Natural killer cell (primary cell): Measurements from ENCODE around the gene FSHB. TPM values are rescaled to one million over a fixed set of nuclear protein-coding genes. Genes with fewer than 3 reads are reported as not detected.

Source experiments
- ATAC-seq, 3 donors: fragments of 150-1000 bp in 2 of 3; fragments of 200-7000 bp in 1 of 3; cut with Tn5 transposase; 1 replicate in 1 of 3; 2 replicates in 2 of 3; pipeline ENCODE4 v1.10.0; 2021; ENCODE audit warnings: mild to moderate bottlenecking in 2 of 3, moderate library complexity in 2 of 3
- DNase-seq, 2 donors: peaks; one replicate each; pipeline versions ENCODE4 v3.0.0 to v3.0.0-alpha.2; 2013 to 2021; ENCODE audit warnings: mixed read lengths in 1 of 2
- H3K27ac ChIP-seq: one replicate; pipeline ENCODE4 v1.5.1; 2013; ENCODE audit warnings: mild to moderate bottlenecking, low read length
- H3K27me3 ChIP-seq: one replicate; pipeline ENCODE4 v1.6.1; 2013; ENCODE audit warnings: low read length; ENCODE audit not compliant: control insufficient read depth, insufficient read depth
- H3K36me3 ChIP-seq: one replicate; pipeline ENCODE4 v1.6.1; 2013; ENCODE audit warnings: low read length; ENCODE audit not compliant: control insufficient read depth, insufficient read depth
- H3K4me1 ChIP-seq: one replicate; pipeline ENCODE4 v1.6.1; 2013; ENCODE audit warnings: low read length; ENCODE audit not compliant: control insufficient read depth, insufficient read depth
- H3K4me3 ChIP-seq: one replicate; pipeline ENCODE4 v1.5.1; 2013; ENCODE audit warnings: low read length
- H3K9me3 ChIP-seq: one replicate; pipeline ENCODE4 v1.6.1; 2013; ENCODE audit warnings: low read length; ENCODE audit not compliant: control insufficient read depth, insufficient read depth
- H3K27ac Mint-ChIP-seq, 2 donors: one replicate each; pipeline ENCODE4 v1.8.0; 2022; ENCODE audit warnings: mild to moderate bottlenecking in 2 of 2, mixed read lengths in 2 of 2, moderate library complexity in 1 of 2
- H3K27me3 Mint-ChIP-seq, 2 donors: one replicate each; pipeline ENCODE4 v1.8.0; 2022; ENCODE audit warnings: low read depth in 2 of 2, mixed read lengths in 2 of 2
- H3K36me3 Mint-ChIP-seq: one replicate; pipeline ENCODE4 v1.8.0; 2022; ENCODE audit warnings: mixed read lengths
- H3K4me1 Mint-ChIP-seq, 2 donors: one replicate each; pipeline ENCODE4 v1.8.0; 2022; ENCODE audit warnings: mixed read lengths in 2 of 2
- H3K4me3 Mint-ChIP-seq: one replicate; pipeline ENCODE4 v1.8.0; 2022; ENCODE audit warnings: mild to moderate bottlenecking, moderate library complexity, mixed read lengths
- H3K9me3 Mint-ChIP-seq, 2 donors: one replicate each; pipeline ENCODE4 v1.8.0; 2022; ENCODE audit warnings: mixed read lengths in 2 of 2
- CTCF ChIP-seq: fragments of 200-600 bp; IDR thresholded peaks from one replicate; pipeline ENCODE4 v1.8.0; 2022; ENCODE audit warnings: antibody characterized with exemption
- WGBS: methylation state at CpG from one replicate; pipeline ENCODE4 v1.1.7; 2013; ENCODE audit warnings: missing lambda C conversion rate; ENCODE audit not compliant: insufficient coverage; 5-methylcytosine and 5-hydroxymethylcytosine counted together
- intact Hi-C: fragments of 100-400 bp; cut with micrococcal nuclease; formaldehyde crosslinking; loops from one replicate; pipeline ENCODE4 v1.14.2; 2022
- total RNA-seq, 4 donors: library from RNA; stranded (reverse); fragments of 120-200 nt in 1 of 4; gene quantifications; one replicate each; pipeline versions ENCODE4 v1.2.3 to v1.2.4, GENCODE V29; 2013 to 2022

Gene FSHB
- total RNA-seq, 3 donors from 2014 or later (not counting 1 experiment from before 2014, with no cell fraction given): not detected

DNA sequence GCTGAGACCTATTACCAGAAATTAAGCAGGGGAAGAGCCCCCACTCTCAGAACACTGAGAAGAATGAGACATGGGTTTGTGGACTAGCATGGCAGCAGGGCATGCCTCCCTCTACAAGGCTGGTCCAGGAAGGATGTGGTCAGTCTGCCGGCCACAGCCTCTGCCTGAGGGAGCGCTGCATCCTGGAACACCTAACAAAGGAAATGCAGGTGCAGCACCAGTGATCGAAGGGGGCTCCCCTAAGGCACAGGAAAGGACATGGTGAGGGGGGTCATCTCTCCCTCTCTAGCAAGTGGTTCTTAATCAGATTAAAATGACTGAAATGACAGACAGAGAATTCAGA lies 51.4 kb downstream of the FSHB start:
- peaks cover 16% of the 10 kb centered on the region for H3K4me1 ChIP-seq
- no peak overlapping the region for H3K4me3 ChIP-seq
- H3K4me1 Mint-ChIP-seq: peaks cover 28 to 40% of the 10 kb centered on the region in 2 donors
- no peaks in the 10 kb centered on the region for H3K36me3 ChIP-seq
- peak overlapping the region; percentile 31 for H3K27ac ChIP-seq
- ATAC-seq (peak; percentile 36 to 68 (median 64)), DNase-seq (peak; percentile 19 to 26)
- peak overlapping the region; percentile 60 for H3K4me3 Mint-ChIP-seq
- intact Hi-C loops: no loop called here
- H3K27me3 Mint-ChIP-seq: no peaks in the 10 kb centered on the region
- no peaks in the 10 kb centered on the region for H3K36me3 Mint-ChIP-seq
- peak overlapping the region; percentile 70 to 85 for H3K27ac Mint-ChIP-seq
- 4% methylated on average over 3 of the region's 3 CpGs for WGBS
- H3K9me3 Mint-ChIP-seq: peaks cover 0 to 2% of the 10 kb centered on the region in 2 donors
- no peaks in the 10 kb centered on the region for H3K9me3 ChIP-seq
- no peak for TF ChIP-seq CTCF
- H3K27me3 ChIP-seq: no peaks in the 10 kb centered on the region

Other genes starting within 250 kb of the FSHB start
- not detected for gene KCNA4, start 214.0 kb upstream of the FSHB start, total RNA-seq
- gene ARL14EP, start 92.1 kb downstream of the FSHB start, total RNA-seq: 10 to 100 TPM; 22.7 to 41.9 (median 22.8) TPM